Measurements from ENCODE around the gene DCC. TPM values are rescaled to one million over a fixed set of nuclear protein-coding genes. Genes with fewer than 3 reads are reported as not detected.

DCC gene
- total RNA-seq, 1 experiment from 2014 or later = not detected

DNA sequence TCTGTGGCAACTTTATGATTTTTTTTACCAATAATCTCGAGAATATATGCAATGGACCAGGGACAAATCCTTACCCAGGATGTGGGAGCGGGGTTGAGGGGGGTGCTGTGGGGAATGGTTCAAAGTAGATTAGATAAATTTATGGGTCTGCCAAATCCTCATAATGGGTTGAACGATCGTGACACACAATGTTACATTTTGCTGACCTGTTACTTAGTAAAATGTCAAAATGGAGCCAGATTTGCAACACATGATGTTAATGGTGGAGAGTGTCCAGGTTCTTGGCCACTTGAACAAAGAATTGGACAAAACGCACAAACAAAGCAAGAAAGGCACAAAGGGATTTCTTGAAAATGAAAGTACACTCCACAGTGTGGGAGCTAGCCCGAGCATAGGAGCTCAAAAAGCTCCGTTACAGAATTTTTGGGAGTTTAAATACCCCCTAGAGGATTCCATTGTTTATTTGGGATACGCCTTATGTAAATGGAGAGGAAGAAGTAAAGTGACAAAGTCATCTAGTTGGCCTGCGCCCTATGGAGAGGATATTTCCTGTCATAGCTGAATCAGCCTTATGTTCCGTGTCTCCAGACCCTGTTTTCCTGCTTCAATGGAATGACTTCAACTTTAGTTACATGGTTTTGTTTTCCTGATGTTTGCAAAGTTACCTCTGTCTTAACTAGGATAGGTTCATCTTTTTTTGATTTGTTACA is 776.0 kb downstream of the DCC start:
- Mint-ChIP-seq H3K4me3 (ENCODE audit: unreplicated experiment) (peak overlapping the region; percentile 62), H3K4me1 (ENCODE audit: insufficient read depth, unreplicated experiment) (no peaks in the 10 kb centered on the region), H3K27ac (ENCODE audit: low read depth, unreplicated experiment) (peak overlapping the region; percentile 19), H3K36me3 (ENCODE audit: insufficient read depth, unreplicated experiment) (no peaks in the 10 kb centered on the region), H3K9me3 (ENCODE audit: unreplicated experiment) (no peaks in the 10 kb centered on the region), H3K27me3 (ENCODE audit: insufficient read depth, unreplicated experiment) (no peaks in the 10 kb centered on the region)
- TF ChIP-seq, protein P1, sequence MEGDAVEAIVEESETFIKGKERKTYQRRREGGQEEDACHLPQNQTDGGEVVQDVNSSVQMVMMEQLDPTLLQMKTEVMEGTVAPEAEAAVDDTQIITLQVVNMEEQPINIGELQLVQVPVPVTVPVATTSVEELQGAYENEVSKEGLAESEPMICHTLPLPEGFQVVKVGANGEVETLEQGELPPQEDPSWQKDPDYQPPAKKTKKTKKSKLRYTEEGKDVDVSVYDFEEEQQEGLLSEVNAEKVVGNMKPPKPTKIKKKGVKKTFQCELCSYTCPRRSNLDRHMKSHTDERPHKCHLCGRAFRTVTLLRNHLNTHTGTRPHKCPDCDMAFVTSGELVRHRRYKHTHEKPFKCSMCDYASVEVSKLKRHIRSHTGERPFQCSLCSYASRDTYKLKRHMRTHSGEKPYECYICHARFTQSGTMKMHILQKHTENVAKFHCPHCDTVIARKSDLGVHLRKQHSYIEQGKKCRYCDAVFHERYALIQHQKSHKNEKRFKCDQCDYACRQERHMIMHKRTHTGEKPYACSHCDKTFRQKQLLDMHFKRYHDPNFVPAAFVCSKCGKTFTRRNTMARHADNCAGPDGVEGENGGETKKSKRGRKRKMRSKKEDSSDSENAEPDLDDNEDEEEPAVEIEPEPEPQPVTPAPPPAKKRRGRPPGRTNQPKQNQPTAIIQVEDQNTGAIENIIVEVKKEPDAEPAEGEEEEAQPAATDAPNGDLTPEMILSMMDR (IDR thresholded peaks at IDR 0.05; ENCODE audit: unreplicated experiment) = no peak
- peak; percentile 6 for DNase-seq (ENCODE audit: unreplicated experiment)
- CTCF ChIA-PET = no interaction called here
- no TSS peak for BruUV-seq (replicated peaks)
- POLR2A ChIA-PET = no interaction called here
- intact Hi-C loops (cut with micrococcal nuclease) = no loop called here

DNA sequence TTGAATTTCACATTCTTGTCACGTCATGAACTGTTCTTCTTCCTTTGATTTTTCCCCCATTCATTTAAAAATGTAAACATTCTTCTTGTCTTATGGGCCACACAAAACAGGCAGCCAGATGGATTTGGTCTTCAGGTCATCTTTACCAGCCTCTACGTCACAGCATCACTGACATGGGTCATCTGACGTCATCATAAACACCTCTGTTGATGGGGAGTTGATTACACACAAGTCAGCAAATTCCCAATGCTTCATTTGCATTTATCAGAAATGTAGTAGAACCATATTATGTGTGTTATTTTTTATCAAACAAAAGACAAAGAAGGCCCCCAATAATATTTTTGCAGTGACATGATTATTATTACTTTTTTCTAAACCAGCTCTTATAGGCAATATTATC is 777.9 kb downstream of the DCC start:
- H3K9me3 Mint-ChIP-seq (ENCODE audit: unreplicated experiment) = peaks cover 2% of the 10 kb centered on the region
- ChIA-PET POLR2A (no interaction called here), CTCF (interaction anchor here (0.6 kb wide), 1 partner anchor 136 kb away, joined by 3 read pairs; no protein-coding TSS in a partner anchor)
- H3K36me3 Mint-ChIP-seq (ENCODE audit: insufficient read depth, unreplicated experiment) = no peaks in the 10 kb centered on the region
- BruUV-seq (replicated peaks) = no TSS peak
- no peaks in the 10 kb centered on the region for H3K27me3 Mint-ChIP-seq (ENCODE audit: insufficient read depth, unreplicated experiment)
- no peaks in the 10 kb centered on the region for H3K4me1 Mint-ChIP-seq (ENCODE audit: insufficient read depth, unreplicated experiment)
- DNase-seq (ENCODE audit: unreplicated experiment) = no peak
- TF ChIP-seq, protein P1 (IDR thresholded peaks at IDR 0.05; ENCODE audit: unreplicated experiment) = no peak
- H3K27ac Mint-ChIP-seq (ENCODE audit: low read depth, unreplicated experiment) = no peak overlapping the region
- H3K4me3 Mint-ChIP-seq (ENCODE audit: unreplicated experiment) = no peak overlapping the region
- intact Hi-C loops (cut with micrococcal nuclease) = no loop called here

DNA sequence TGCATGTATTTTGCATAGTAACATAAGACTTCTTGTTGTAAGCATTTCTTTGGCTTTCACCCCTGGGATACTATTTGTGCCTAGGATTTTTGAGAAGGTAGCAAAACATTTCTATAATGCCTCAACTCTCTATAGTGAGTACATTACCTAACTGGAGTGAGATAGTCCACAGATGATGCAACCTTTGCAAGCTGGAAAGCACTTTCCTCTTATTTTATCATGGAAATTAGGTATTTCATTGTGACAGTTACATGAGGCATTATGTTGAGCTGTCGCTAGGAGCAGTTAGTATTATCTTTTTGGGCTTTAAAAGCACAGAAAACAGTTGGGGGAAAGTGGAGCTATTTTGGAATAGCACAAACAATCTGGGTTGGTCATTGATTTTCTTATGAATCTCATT is 786.2 kb downstream of the DCC start:
- H3K27ac Mint-ChIP-seq (ENCODE audit: low read depth, unreplicated experiment) = no peak overlapping the region

DNA sequence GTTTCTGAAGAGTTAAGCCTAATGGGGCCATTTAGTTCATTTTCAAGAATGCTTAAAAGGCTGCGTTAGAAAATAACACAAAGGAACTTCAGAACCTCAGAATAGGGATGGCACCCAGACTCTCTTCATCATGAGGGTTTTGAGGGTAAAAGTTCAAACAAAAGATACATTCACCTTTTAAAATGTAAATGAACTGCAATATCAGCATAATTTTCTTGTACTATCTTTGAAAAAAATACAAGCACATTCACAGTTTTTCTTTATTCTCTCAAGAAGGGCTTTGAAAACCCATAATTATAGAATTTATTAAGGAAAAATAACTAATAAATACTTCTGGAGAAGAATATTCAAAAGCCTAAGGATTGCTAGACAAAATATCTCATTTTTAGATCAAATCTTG is 791.0 kb downstream of the DCC start:
- no peaks in the 10 kb centered on the region for H3K36me3 Mint-ChIP-seq (ENCODE audit: insufficient read depth, unreplicated experiment)
- no TSS peak for BruUV-seq (replicated peaks)
- ChIA-PET CTCF (interaction anchor here (0.6 kb wide), 1 partner anchor 11 kb away, joined by 4 read pairs; no protein-coding TSS in a partner anchor), POLR2A (no interaction called here)
- no peaks in the 10 kb centered on the region for H3K27me3 Mint-ChIP-seq (ENCODE audit: insufficient read depth, unreplicated experiment)
- TF ChIP-seq, protein P1 (IDR thresholded peaks at IDR 0.05; ENCODE audit: unreplicated experiment) = no peak
- no peak overlapping the region for H3K4me3 Mint-ChIP-seq (ENCODE audit: unreplicated experiment)
- H3K4me1 Mint-ChIP-seq (ENCODE audit: insufficient read depth, unreplicated experiment) = no peaks in the 10 kb centered on the region
- intact Hi-C loops (cut with micrococcal nuclease) = no loop called here
- DNase-seq (ENCODE audit: unreplicated experiment) = no peak
- no peak overlapping the region for H3K27ac Mint-ChIP-seq (ENCODE audit: low read depth, unreplicated experiment)
- H3K9me3 Mint-ChIP-seq (ENCODE audit: unreplicated experiment) = no peaks in the 10 kb centered on the region

More for the DNA sequence above, 786.2 kb downstream of the DCC start:
- TF ChIP-seq, protein P1 (IDR thresholded peaks at IDR 0.05; ENCODE audit: unreplicated experiment) = no peak
- no peak for DNase-seq (ENCODE audit: unreplicated experiment)
- H3K36me3 Mint-ChIP-seq (ENCODE audit: insufficient read depth, unreplicated experiment) = no peaks in the 10 kb centered on the region
- CTCF ChIA-PET = interaction anchor here (0.5 kb wide), 1 partner anchor 81 kb away, joined by 3 read pairs; no protein-coding TSS in a partner anchor
- no TSS peak for BruUV-seq (replicated peaks)
- intact Hi-C loops (cut with micrococcal nuclease) = no loop called here
- H3K4me1 Mint-ChIP-seq (ENCODE audit: insufficient read depth, unreplicated experiment) = no peaks in the 10 kb centered on the region
- POLR2A ChIA-PET = interaction anchor here (0.9 kb wide), 1 partner anchor 13 kb away, joined by 3 read pairs; no protein-coding TSS in a partner anchor
- H3K27me3 Mint-ChIP-seq (ENCODE audit: insufficient read depth, unreplicated experiment) = no peaks in the 10 kb centered on the region
- no peak overlapping the region for H3K4me3 Mint-ChIP-seq (ENCODE audit: unreplicated experiment)
- H3K9me3 Mint-ChIP-seq (ENCODE audit: unreplicated experiment) = peaks cover 12% of the 10 kb centered on the region

Data from MCF 10A (cell line).